ENCODE data around the gene ZNF683. TPM values are rescaled to one million over a fixed set of nuclear protein-coding genes. Genes with fewer than 3 reads are reported as not detected.

The ZNF683 gene
- total RNA-seq, 2 donors from 2014 or later, result 0.47 TPM; not detected in 1

DNA sequence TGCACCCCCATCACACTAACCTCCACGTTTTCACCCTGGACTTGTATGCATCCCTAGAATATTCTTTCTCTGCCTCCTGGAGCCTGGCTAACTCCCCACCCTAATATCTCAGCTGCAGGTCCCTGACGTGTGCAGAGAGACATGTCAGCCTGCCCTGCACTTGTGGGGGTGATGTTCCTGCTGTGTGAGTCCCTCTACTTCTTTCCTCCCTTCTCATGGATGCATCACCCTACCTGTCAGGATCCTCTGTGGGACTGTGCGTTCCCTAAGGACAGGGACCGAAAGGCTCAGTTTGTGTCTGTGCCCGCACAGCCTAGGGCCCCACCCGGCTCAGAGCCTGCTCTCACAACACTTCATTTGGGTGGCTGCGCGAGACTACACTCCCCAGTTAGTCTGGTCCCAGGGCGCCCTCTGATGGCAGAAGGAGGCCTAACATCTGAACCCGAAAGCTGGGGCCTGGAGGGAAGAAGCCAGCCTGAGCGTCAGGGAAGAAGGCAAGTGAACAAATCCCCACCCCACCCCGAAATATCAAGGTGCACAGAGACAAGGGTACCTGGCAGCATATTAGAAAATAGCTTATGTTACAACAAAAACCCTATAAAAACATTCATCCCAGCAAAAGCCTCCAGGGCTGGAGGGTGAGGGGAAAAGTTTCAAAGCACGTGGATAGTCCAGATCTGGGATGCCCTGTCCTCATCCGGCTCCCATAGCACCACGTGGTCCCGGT is 51.1 kb downstream of the ZNF683 start:
- H3K36me3 ChIP-seq, result no peaks in the 10 kb centered on the region

DNA sequence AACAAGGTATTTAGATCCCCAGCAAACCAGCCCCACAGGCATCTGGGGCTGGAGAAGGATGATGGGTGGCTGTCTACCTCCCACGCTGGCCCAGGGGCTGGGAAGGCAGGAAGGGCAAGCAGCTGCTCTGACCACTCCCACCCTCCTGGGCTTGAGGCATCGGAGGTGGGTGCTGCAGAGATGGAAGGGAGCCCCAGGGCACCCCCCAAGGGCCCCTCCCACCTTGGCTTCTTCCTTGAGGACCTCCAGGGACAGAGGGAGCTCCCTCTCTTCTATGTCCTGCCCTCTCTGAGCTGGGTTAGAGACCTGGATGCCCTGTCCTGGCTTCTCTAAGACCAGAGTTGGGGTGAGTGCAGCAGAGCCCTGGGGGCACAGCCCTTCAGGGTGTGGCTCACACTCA is 51.7 kb downstream of the ZNF683 start:
- Histone ChIP-seq H3K27ac (no peak overlapping the region), H3K9ac (ENCODE audit: low read depth in 2 of 2, low read length in 2 of 2) (no peak overlapping the region), H3K4me1 (no peaks in the 10 kb centered on the region), H3K36me3 (no peaks in the 10 kb centered on the region), H3K9me3 (no peaks in the 10 kb centered on the region), H3K4me3 (no peak overlapping the region), H3K27me3 (no peaks in the 10 kb centered on the region)
- intact Hi-C loops (cut with DNase I), result loop anchor here (5.0 to 10.0 kb wide), 3 partner anchors 41 to 156 kb away; partner anchors contain the start of genes C1orf232 and ZNF593
- DNase-seq, result no peak
- TF ChIP-seq, protein P1, sequence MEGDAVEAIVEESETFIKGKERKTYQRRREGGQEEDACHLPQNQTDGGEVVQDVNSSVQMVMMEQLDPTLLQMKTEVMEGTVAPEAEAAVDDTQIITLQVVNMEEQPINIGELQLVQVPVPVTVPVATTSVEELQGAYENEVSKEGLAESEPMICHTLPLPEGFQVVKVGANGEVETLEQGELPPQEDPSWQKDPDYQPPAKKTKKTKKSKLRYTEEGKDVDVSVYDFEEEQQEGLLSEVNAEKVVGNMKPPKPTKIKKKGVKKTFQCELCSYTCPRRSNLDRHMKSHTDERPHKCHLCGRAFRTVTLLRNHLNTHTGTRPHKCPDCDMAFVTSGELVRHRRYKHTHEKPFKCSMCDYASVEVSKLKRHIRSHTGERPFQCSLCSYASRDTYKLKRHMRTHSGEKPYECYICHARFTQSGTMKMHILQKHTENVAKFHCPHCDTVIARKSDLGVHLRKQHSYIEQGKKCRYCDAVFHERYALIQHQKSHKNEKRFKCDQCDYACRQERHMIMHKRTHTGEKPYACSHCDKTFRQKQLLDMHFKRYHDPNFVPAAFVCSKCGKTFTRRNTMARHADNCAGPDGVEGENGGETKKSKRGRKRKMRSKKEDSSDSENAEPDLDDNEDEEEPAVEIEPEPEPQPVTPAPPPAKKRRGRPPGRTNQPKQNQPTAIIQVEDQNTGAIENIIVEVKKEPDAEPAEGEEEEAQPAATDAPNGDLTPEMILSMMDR (IDR thresholded peaks at IDR 0.05), result no peak

More for the DNA sequence above, 51.1 kb downstream of the ZNF683 start:
- Histone ChIP-seq H3K4me1 (no peaks in the 10 kb centered on the region), H3K4me3 (no peak overlapping the region), H3K9me3 (no peaks in the 10 kb centered on the region), H3K27me3 (no peaks in the 10 kb centered on the region), H3K27ac (no peak overlapping the region), H3K9ac (ENCODE audit: low read depth in 2 of 2, low read length in 2 of 2) (peak overlapping the region in 1 of 2 donors; percentile 9)
- intact Hi-C loops (cut with DNase I), result loop anchor here (5.0 to 10.0 kb wide), 3 partner anchors 41 to 157 kb away; partner anchors contain the start of genes C1orf232 and ZNF593
- DNase-seq, result peak; percentile 97
- TF ChIP-seq, protein P1 (IDR thresholded peaks at IDR 0.05), result peak; percentile 67

DNA sequence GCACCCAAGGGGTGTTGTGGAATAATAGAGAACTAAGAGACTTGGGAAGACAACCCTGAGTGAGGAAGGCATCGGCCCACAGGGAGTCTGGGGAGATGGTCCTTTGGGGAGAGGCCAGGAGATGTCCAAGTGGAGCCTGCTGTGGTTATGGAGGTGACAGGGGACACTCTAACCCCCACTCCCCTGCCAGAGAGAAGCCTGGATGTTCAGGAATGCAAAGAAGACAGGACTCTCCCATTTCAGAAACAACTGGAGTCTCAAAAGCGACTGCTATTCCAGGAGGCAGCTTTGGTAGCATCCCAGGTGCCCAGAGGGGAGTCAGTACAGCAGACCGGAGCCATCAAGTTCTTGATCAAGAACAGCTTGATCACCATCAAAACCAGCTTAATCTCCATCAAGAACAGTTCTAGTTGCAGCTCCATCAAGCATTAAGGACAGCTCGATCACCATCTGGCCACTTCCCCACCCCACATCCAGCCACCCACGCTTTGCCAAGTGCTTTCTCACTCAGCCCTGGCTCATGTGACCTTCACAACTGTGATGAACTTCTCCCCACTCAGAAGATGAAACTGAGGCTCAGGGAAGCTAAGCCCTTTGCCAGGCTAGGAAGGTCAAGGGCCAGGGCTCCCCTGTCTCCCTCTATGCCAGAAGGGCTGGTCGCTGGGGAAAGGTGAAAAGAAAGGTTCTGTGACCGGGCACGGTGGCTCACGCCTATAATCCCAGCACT is 54.0 kb downstream of the ZNF683 start:
- TF ChIP-seq, protein P1 (IDR thresholded peaks at IDR 0.05), result no peak
- intact Hi-C loops (cut with DNase I), result no loop called here
- Histone ChIP-seq H3K9me3 (no peaks in the 10 kb centered on the region), H3K27ac (peak overlapping the region; percentile 63), H3K9ac (ENCODE audit: low read depth in 2 of 2, low read length in 2 of 2) (peak overlapping the region in 1 of 2 donors; percentile 29), H3K36me3 (no peaks in the 10 kb centered on the region), H3K27me3 (no peaks in the 10 kb centered on the region), H3K4me3 (peak overlapping the region; percentile 32), H3K4me1 (no peaks in the 10 kb centered on the region)
- DNase-seq, result no peak

DNA sequence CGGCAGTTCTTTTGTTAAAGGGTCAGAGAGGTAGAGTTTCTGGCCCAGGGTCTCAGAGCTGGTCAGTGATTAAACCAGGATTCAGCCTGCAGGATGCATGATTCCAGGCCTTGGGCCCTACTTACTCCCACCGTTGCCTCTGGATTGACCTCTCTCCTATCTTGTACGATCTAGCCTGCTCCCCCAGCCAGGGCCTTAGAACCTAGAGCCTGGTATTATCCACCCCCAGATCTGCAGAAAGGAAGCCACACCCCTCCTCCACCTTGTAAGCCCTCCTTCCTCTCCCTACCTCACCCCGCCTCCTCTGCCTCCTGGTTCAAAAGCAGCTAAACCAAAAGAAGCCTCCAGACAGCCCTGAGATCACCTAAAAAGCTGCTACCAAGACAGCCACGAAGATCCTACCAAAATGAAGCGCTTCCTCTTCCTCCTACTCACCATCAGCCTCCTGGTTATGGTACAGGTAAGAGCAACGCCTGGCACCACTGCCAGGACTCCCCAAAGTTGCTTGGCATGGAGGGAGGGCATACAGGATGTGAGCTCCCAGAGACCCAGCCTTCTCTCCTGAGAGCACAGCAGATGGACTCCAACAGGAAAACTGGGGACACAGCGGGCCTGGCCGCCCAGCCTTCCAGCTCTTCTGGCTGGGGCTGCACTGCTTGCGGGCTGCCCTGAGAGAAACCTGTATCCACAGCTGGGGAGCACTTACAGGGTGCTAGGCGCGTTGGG is 54.8 kb downstream of the ZNF683 start, which contains the start of gene CD52:
Gene CD52, plus strand, starts transcription at position 347 of the 726 bp plus-strand sequence. Its CDS starts 60 bp downstream, at position 407.
- Histone ChIP-seq H3K9me3 (no peaks in the 10 kb centered on the region), H3K4me3 (peak within 1 kb of the TSS; percentile 32), H3K36me3 (no peaks in the 10 kb centered on the region), H3K4me1 (no peaks in the 10 kb centered on the region), H3K27me3 (no peaks in the 10 kb centered on the region), H3K27ac (peak within 1 kb of the TSS; percentile 63), H3K9ac (ENCODE audit: low read depth in 2 of 2, low read length in 2 of 2) (peak within 1 kb of the TSS; percentile 29 to 39)
- no peak for DNase-seq
- intact Hi-C loops (cut with DNase I), result no loop called here
- TF ChIP-seq, protein P1 (IDR thresholded peaks at IDR 0.05), result no peak

DNA sequence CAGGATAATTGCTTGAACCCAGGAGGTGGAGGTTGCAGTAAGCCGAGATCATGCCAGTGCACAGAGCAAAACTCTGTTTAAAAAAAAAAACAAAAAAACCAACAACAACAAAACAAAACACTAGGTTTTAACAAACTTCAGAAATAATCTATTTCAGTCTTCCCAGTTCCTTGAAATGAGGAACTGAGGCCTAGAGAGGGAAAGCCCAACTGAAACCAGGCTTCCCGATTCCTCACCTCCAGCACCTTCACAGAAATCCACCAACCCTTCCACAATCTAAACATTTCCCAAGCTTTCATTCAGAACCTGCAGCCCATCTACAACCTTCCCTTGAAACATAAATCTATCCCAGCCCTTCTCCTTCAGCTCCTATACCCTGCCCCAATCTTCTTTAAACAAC is 55.4 kb downstream of the ZNF683 start:
- intact Hi-C loops (cut with DNase I), result no loop called here
- Histone ChIP-seq H3K27ac (no peak overlapping the region), H3K4me1 (no peaks in the 10 kb centered on the region), H3K27me3 (no peaks in the 10 kb centered on the region), H3K4me3 (no peak overlapping the region), H3K9ac (ENCODE audit: low read depth in 2 of 2, low read length in 2 of 2) (no peak overlapping the region), H3K36me3 (no peaks in the 10 kb centered on the region), H3K9me3 (no peaks in the 10 kb centered on the region)
- DNase-seq, result no peak
- TF ChIP-seq, protein P1 (IDR thresholded peaks at IDR 0.05), result no peak
